Gastrocnemius medialis (tissue), 4 donors: ENCODE results near the gene CEBPZ.

Experiments
- POLR2A ChIP-seq, 2 donors: fragments of 450-650 bp; IDR thresholded peaks; one replicate each; pipeline ENCODE4 v1.6.1; 2017; ENCODE audit warnings: antibody characterized with exemption in 2 of 2, mild to moderate bottlenecking in 2 of 2, moderate library complexity in 2 of 2
- TF ChIP-seq, protein P1 (sequence below), 5 experiments: fragments of 450-650 bp in 3 of 5; fragments of 200-600 bp in 2 of 5; sonication (generic) in 2 of 5; IDR thresholded peaks in 4 of 5; conservative IDR thresholded peaks in 1 of 5; 1 replicate in 4 of 5; 2 replicates in 1 of 5; pipeline ENCODE4 v1.5.1; 2016 to 2019; ENCODE audit warnings: antibody characterized with exemption in 5 of 5, mild to moderate bottlenecking in 3 of 5, moderate library complexity in 3 of 5

GRCh38 chr2:37215250-37215649 lies 16.1 kb downstream of the CEBPZ start:
- TF ChIP-seq POLR2A (IDR thresholded peaks at IDR 0.05): no peak
- TF ChIP-seq, protein P1, sequence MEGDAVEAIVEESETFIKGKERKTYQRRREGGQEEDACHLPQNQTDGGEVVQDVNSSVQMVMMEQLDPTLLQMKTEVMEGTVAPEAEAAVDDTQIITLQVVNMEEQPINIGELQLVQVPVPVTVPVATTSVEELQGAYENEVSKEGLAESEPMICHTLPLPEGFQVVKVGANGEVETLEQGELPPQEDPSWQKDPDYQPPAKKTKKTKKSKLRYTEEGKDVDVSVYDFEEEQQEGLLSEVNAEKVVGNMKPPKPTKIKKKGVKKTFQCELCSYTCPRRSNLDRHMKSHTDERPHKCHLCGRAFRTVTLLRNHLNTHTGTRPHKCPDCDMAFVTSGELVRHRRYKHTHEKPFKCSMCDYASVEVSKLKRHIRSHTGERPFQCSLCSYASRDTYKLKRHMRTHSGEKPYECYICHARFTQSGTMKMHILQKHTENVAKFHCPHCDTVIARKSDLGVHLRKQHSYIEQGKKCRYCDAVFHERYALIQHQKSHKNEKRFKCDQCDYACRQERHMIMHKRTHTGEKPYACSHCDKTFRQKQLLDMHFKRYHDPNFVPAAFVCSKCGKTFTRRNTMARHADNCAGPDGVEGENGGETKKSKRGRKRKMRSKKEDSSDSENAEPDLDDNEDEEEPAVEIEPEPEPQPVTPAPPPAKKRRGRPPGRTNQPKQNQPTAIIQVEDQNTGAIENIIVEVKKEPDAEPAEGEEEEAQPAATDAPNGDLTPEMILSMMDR (IDR thresholded peaks at IDR 0.05 in 4 of 5, conservative IDR thresholded peaks at IDR 0.05 in 1 of 5): no peak
